GM12874 (cell line): ENCODE results near the gene ASAH2.

ENCODE experiments used
- CTCF ChIP-seq: IDR thresholded peaks from 2 replicates; pipeline ENCODE4 v1.5.1; 2011; ENCODE audit warnings: low read depth, mild to moderate bottlenecking, control low read depth, low read length, moderate library complexity; ENCODE audit not compliant: insufficient read depth

ASAH2 gene

GRCh38 chr10:50275650-50276235 is 24.4 kb upstream of the ASAH2 start:
- TF ChIP-seq CTCF: peak; percentile 74

GRCh38 chr10:50272531-50272930 is 21.2 kb upstream of the ASAH2 start:
- TF ChIP-seq CTCF: no peak

- TF ChIP-seq CTCF: no peak
These were observed 20.4 kb upstream of the ASAH2 start for GRCh38 chr10:50271564-50272250.

GRCh38 chr10:50260791-50261281 is 9.5 kb upstream of the ASAH2 start:
- TF ChIP-seq CTCF: no peak

GRCh38 chr10:50254479-50254878 is 3.2 kb upstream of the ASAH2 start:
- TF ChIP-seq CTCF: no peak

GRCh38 chr10:50250096-50250854 is 1.0 kb downstream of the ASAH2 start:
- no peak for TF ChIP-seq CTCF

GRCh38 chr10:50248598-50248997 is 2.7 kb downstream of the ASAH2 start:
- no peak for TF ChIP-seq CTCF
